GM04503 (cell line): Measurements from ENCODE around the gene USP6.
"Not testable (repeated sequence)": the region's sequence is repeated elsewhere in the genome, so short reads cannot be mapped to it uniquely, and the experiment has no call there.

Experiments
- DNase-seq: peaks from one replicate; pipeline ENCODE4 v3.0.0-alpha.2; 2012; ENCODE audit warnings: low read depth

The USP6 gene

DNA sequence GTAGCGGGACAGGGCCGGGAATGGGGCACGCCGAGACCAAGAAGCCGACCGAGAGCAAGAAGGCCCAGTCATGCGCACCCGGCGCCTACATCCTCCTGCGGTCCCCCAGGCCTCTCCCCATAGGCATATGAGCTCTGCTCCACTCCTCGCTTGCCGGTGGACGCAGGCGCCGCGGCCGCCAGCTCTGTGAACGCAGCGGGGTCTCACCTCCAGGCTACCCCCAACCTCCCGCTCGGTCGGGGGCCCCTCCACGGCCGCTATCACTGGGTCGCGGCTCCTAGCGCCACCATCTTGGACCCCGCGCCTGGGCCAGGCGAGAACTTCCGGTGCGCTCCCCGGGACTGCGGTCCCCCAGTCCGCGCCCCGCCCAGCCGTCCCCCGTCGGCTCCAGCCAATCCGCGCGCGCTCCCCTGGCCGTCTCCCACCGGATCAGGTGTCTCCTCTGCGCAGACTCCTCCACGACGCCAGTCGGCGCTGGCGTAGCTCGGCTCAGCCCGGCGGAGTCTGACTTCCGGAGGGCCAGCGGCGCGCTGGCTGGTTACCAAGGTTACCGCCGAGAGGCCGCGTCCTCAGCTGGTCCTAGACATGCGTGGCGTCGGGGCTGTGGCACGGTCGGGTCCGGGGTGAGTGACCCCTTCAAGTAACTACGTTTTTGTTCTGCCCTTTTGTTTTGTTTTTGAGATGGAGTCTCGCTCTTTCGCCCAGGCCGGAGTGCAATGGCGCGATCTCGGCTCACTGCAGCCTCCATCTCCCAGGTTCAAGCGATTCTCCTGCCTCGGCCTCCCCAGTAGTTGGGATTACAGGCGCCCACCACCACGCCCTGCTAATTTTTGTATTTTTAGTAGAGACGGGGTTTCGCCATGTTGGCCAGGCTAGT lies 75.9 kb downstream of the USP6 start, which contains the start of gene ZNF594:
TSS of gene ZNF594 (minus strand) at position 328 of the 877 bp plus-strand sequence. CDS start 7,612 bp downstream, outside the sequence.
- DNase-seq: peak; percentile 79

DNA sequence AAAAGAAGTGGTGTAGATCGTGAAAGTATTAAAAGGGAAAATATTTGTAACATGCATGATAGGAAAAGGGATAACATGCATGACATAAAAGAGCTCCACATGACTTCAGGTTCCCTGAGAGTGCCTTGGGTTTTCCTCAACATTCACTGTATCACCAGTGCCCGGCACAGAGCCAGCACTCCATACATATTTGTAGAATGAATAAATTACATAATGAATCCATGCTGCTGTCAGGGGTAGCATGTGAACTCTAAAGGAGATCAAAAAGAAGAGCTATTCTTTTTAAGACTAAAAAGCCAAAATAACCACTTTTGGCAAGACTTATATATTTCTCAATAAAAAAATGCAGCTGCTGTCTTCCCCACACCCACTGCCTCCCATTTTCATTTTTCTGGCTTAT lies 78.5 kb downstream of the USP6 start:
- DNase-seq: peak; percentile 44

DNA sequence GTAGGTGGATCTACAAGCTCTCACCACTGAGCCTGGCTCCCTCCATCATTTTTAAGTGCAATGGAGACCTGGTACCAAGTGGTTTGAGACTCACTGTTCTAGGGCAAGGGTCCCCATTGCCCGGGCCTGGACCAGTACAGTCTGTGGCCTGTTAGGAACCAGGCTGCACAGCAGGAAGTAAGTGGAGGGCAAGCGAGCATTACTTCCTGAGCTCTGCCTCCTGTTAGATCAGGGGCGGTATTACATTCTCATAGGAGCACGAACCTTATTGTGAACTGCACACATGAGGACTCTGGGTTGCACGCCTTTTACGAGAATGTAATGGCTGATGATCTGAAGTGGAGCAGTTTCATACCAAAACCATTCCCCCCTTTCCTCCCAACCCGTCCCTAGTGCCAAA lies 82.6 kb downstream of the USP6 start:
- DNase-seq: no peak

DNA sequence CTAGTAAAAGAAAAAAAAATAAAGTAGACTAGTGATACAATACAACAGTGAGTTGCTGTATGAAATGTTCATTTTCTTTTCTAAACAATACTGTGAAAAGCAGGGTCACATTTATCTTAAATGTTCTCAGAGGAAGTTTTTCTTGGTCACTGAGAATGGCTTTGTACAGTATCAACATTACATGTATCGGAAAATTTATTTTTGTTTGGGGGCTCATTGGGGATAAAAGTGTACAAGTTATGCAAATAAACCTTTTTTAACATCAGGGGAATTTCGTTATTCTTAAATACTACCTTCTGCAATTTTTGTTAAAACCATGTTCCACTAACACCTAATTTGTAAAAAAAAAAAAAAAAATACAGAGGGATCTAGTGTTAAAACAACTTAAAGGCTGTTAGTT lies 84.5 kb downstream of the USP6 start:
- no peak for DNase-seq

DNA sequence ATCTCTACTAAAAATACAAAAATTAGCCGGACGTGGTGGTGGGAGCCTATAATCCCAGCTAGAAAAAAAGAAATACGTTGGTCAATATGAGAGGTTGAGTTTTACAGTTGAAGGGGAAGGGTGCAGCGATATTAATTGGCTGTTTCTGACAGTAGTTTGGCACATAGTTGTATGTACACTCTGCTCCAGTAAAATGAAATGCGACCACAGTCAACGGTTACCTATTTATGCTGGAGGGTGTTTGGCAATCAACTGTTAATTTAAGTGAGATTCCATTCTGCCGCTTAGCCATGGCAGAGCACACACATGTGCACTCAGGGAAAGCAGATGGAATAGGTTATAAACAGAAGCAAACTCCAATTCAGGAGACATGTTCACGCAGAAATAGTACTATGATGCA lies 85.2 kb downstream of the USP6 start:
- no peak for DNase-seq

DNA sequence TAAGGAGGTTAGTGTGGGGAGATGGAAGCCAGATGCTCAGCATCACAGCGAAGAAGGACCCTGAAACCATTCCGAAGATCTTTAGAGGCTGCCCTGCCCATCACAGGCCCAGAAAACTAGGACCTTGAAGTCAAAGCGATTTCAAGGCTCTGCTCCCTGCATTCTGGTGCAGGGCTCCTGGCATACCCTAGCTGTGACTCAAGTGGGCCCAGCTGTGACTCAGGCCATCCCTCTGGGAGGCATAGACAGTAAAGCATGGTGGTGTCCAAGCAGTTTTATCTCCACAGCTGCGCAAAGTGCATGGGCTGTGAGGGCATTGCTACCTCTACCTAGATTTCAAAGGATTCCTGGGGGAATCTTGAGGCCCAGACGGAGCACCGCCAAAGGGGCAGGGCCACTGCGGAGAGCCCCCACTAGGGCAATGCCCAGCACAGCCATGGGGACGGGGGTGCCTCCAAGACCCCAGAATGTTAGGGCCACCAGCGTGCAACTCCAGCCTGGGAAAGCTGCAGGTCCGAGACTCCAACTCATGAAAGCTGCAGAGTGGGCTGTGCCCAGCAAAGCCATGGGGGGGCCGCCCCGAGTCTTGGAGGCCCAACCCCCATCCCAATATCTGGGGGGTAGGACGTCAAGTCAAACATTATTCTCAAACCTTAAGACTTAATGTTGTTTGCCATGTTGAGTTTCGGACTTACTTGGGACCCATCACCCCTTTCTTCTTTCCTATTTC lies 87.5 kb downstream of the USP6 start:
- DNase-seq: no peak

DNA sequence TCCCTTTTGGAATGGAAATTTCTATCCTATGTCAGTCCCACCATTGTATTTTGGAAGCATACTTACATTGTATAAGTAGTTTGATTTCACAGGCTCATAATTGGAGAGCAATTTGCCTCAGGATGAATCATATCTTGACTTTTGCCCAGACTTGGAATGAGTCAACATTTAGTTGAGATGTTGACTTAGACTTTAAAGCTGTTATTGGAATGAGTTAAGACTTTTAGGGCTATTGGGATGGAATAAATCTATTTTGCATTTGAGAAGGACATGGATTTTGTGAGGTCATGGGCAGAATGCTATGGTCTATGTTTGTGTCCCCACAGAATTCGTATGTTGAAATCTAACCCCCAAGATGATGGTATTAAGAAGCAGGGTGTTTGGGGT lies 88.1 kb downstream of the USP6 start:
- peak; percentile 63 for DNase-seq

DNA sequence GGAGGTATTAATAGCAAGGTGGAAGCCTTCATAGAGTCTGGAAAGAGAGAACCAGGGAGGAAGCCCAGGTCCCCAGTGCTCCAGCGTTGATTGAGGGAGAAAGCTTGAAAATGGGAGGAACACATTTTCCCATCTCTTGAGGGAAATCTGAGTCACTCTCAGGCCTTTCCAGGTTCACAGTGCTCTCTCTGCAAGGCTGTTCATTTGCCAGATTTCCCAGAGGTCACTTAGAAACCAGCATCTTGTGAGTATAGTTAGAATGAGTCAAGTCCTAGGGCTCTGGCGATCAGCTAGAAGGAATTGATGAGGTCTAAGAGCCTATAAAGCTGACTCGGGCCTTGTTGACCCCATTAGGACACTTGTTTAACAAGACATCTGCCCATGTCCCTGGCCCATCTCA lies 93.6 kb downstream of the USP6 start:
- peak; percentile 49 for DNase-seq

DNA sequence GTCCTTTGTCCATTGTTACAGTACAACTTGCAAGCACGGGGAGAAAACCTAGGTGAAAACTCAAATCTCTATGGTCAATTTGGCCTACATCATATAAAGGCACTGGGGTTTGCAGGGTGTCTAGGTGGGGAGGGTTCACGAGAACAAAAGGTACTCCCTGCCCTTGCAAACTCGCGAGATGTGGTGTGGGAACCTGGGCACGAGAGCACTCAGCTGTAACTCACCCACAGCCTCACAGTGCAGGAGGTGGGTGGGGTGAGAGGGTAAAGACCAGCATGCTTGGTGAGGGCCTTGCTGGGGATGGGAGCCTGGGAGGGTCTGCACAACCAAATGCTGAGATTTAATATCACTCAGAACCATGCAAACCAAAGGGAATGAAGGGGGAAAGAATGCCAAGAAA lies 94.3 kb downstream of the USP6 start:
- no peak for DNase-seq

DNA sequence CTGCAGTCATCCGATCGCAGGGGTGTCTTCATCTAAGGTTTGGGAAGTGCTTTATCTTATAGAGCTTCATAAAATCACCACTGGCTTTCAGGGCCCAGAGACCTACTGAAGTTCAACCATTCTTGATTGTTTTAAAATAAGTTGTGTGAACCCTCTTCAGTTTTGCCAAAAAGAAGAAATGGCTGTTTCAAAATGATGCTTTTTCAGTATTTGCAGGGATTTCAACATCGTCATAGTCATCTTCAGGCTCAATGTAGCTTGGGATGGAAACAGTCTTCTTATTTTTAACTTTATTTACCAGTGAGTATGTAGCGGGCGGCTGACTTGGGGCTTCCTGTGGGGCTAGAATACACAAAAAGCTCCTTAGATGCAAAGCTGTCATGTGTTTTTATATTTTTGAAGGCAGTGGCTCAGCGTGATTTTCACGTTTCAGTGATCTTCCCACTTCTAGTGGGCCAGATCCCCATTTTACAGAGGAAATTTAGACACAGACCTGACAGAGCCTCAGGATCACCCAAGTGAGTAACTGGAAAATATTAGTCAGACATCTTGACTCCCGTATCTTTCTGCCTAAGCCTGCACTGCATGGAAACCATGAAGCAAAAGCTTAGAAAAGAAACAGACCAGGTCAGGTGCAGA lies 94.9 kb downstream of the USP6 start:
- no peak for DNase-seq

DNA sequence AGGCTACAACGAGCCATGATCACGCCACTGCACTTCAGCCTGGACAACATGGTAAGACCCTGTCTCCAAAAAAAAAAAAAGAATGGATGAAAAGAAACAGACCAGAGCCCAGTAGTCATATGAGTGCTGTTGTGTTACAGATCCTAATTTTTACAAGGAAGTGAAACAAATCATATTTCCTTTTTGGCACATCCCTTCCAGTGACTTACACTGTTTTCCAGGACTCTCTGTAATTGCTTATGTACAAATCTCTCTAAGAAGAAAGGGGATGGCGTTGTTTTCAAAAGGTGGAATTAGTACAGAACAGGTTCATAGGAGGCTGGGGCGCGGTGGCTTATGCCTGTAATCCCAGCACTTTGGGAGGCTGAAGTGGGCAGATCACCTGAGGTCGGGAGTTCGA lies 95.6 kb downstream of the USP6 start:
- no peak for DNase-seq

DNA sequence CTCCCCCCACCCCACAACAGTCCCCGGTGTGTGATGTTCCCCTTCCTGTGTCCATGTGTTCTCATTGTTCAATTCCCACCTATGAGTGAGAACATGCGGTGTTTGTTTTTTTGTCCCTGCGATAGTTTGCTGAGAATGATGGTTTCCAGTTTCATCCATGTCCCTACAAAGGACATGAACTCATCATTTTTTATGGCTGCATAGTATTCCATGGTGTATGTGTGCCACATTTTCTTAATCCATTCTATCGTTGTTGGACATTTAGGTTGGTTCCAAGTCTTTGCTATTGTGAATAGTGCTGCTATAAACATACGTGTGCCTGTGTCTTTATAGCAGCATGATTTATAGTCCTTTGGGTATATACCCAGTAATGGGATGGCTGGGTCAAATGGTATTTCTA lies 101.7 kb downstream of the USP6 start:
- DNase-seq: not testable (repeated sequence)

DNA sequence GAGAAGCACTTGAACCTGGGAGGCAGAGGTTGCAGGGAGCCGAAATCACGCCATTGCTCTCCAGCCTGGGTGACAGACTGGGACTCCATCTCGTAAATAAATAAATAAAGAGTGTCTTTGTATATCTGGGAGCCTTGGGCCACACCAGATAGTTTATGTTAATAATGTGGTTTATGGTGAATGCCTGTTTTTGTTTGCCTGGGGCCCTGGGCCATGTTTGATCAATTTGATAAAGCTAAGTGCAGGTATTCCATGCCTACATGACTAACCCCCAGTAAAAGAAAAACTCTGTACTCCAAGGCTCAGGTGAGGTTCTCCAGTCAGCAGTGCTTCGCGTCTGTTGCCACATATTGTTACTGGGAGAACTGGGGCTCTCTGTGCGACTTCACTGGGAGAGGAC lies 103.7 kb downstream of the USP6 start:
- no peak for DNase-seq

DNA sequence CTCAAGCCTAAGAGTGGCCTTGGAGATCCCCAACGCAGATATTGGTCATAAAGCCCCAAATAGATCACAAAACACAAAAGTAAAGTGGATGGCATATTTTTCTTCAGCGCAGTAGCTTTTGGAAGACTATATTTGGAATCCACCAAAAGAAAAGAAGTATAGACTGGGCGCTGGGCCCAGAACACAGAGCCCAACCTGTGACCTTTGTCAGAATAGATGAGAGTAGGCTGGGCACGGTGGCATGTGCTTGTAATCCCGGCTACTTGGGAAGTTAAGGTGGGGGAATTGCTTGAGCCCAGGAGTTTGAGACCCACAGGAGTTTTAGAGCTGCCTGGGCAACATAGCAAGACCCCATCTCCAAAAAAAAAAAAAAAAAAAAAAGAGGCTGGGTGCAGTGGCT lies 104.2 kb downstream of the USP6 start:
- no peak for DNase-seq

DNA sequence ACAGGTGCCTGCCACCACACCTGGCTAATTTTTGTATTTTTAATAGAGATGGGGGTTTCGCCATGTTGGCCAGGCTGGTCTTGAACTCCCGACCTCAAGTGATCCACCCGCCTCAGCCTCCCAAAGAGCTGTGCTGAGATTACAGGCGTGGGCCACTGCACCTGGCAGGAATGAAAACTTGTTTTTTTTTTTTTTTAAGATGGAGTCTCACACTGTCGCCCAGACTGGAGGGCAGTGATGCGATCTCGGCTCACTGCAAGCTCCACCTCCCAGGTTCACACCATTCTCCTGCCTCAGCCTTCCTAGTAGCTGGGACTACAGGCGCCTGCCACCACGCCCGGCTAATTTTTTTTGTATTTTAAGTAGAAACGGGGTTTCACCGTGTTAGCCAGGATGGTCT lies 106.1 kb downstream of the USP6 start:
- DNase-seq: not testable (repeated sequence)
